T-helper 1 cell treated with Interleukin-12 subunit alpha and Interleukin-12 subunit beta and Interleukin-4 antibody, amounts not matched to agents 30 μg/mL and 1 μg/mL, for 36 hours (primary cell): ENCODE results near the gene ARHGAP26.

Experiments
- H3K27ac Mint-ChIP-seq: one replicate; pipeline ENCODE4 v1.8.0; 2021; ENCODE audit warnings: mild to moderate bottlenecking, mixed read lengths
- H3K27me3 Mint-ChIP-seq: one replicate; pipeline ENCODE4 v1.8.0; 2021; ENCODE audit warnings: low read depth, mixed read lengths
- H3K36me3 Mint-ChIP-seq: one replicate; pipeline ENCODE4 v1.8.0; 2021; ENCODE audit warnings: low read depth, mixed read lengths
- H3K4me1 Mint-ChIP-seq: one replicate; pipeline ENCODE4 v1.8.0; 2021; ENCODE audit warnings: low read depth, mixed read lengths
- H3K4me3 Mint-ChIP-seq: one replicate; pipeline ENCODE4 v1.8.0; 2021; ENCODE audit warnings: mild to moderate bottlenecking, moderate library complexity, mixed read lengths
- H3K9me3 Mint-ChIP-seq: one replicate; pipeline ENCODE4 v1.8.0; 2021; ENCODE audit warnings: mixed read lengths

ARHGAP26 gene

DNA sequence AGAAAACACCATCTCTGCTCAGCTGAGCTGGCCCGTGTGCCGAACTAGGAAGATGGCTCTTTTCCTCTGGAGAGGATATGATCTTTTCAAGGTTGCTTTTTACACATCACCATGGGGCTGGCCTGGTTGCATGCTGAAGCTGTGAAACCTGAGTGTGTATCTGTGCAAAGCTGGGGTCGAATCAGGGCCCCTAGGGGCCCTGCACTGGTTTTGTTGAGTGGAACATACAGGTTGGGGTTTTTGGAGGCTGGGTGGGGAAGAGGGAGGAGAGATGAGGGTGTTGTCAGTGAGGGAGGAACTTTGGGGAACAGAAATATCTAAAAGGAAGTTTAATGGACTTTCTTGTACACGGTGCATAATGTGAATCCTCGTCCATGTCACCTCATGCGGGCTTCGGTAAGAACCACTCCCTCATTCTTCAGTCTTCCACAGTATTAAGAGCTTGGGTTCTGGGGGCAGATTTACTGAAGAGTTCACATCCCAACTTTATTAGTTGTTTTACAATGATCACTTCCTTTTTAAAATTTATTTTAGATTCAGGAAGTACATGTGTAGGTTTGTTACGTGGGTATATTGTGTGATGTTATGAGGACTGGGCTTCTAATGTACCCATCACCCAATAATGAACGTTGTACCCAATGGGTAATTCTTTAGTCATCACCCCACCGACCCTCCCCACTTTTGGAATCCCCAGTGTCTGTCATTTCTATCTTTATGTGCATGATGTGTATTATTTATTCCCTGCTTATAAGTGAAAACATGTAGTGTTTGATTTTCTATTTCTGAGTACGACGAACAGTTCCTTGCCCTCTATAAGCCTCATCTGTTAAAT lies 395.1 kb downstream of the ARHGAP26 start:
- Mint-ChIP-seq H3K36me3 (peaks cover 14% of the 10 kb centered on the region), H3K27me3 (no peaks in the 10 kb centered on the region), H3K4me3 (no peak overlapping the region), H3K27ac (no peak overlapping the region), H3K9me3 (no peaks in the 10 kb centered on the region), H3K4me1 (peaks cover 4% of the 10 kb centered on the region)

DNA sequence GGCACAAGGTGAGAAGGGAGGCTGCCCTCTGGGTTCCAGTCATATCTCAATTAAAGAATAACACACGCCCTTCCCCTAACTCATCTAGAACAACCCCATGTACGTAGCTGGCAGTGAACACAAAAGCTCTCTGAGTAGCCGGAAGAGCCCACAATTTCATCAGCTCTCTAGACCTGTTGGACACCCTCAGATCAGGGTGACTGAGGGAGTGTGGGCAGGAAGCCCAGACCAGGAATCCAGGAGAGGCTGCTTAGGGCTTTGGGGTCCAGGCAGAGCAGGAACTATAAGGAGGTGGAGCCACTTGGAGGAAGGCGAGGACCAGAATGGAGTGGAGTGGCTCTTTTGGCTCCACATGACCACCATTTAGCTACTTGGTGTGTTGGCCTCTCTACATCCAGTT lies 395.9 kb downstream of the ARHGAP26 start:
- Mint-ChIP-seq H3K4me1 (peaks cover 4% of the 10 kb centered on the region), H3K27me3 (no peaks in the 10 kb centered on the region), H3K27ac (no peak overlapping the region)

DNA sequence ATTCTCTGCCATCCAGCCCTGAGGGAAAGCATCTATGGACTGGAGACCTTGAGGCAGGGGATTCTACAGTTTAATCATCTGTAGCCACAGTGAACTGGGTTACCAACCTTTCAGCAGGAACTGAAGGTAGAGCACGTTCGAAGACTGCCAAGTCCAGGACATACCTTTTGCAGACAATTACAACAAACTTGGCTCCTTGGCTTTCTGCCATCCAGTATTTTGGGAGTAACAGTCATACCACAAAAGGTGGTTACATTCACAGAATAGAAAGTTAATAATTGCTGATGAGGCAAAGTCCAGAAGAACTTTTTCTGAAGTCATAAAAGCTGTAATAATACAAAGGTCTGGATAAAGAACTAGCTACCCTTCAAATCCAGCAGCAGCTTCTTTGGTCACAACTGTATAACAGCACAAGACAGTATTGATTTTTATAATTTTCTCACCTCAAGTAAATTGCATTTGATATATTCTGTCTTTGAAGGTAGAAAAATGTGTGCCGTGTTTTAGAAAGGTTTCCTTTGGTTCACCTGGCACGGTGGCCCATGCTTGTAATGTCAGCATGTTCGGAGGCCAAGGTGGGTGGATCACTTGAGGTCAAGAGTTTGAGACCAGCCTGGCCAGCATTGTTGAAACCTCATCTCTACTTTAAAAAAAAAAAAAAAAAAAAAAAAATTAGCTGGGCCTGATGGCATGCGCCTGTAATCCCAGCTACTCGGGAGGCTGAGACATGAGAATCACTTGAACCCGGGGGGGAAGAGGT lies 396.7 kb downstream of the ARHGAP26 start:
- H3K4me1 Mint-ChIP-seq, result peaks cover 4% of the 10 kb centered on the region
- peaks cover 12% of the 10 kb centered on the region for H3K36me3 Mint-ChIP-seq
- no peaks in the 10 kb centered on the region for H3K9me3 Mint-ChIP-seq
- H3K27me3 Mint-ChIP-seq, result no peaks in the 10 kb centered on the region
- H3K27ac Mint-ChIP-seq, result no peak overlapping the region
- no peak overlapping the region for H3K4me3 Mint-ChIP-seq

More for the DNA sequence above, 395.9 kb downstream of the ARHGAP26 start:
- Mint-ChIP-seq H3K4me3 (no peak overlapping the region), H3K36me3 (peaks cover 14% of the 10 kb centered on the region), H3K9me3 (no peaks in the 10 kb centered on the region)

DNA sequence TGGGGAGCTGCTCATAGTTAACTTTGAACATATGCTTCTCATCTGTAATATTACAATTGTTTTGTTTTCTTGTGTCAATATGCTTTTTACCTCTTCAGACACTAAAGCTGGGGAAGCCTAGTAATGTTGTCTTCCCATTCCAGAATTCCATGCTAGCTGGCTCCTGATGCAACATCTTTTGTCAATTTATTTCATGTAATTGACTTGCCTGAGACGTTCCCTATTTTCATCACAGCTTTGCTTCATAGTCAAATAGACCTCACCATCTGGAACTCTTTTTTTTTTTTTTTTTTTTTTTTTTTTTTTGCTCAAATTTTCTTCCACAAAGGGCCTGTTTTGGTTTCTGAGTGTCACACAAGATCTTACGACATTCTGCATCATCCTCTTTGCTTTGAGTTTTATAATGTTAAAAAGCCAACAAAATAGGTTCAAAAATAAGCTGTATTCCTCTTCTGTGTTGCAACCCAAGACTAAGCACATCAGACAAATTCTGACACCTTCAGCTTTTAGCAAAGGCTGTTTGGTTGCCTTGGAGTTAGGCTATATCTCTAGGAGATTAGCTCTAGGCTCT lies 398.1 kb downstream of the ARHGAP26 start:
- Mint-ChIP-seq H3K9me3 (no peaks in the 10 kb centered on the region), H3K36me3 (peaks cover 6% of the 10 kb centered on the region), H3K4me1 (peaks cover 4% of the 10 kb centered on the region), H3K27ac (no peak overlapping the region), H3K4me3 (no peak overlapping the region), H3K27me3 (no peaks in the 10 kb centered on the region)

DNA sequence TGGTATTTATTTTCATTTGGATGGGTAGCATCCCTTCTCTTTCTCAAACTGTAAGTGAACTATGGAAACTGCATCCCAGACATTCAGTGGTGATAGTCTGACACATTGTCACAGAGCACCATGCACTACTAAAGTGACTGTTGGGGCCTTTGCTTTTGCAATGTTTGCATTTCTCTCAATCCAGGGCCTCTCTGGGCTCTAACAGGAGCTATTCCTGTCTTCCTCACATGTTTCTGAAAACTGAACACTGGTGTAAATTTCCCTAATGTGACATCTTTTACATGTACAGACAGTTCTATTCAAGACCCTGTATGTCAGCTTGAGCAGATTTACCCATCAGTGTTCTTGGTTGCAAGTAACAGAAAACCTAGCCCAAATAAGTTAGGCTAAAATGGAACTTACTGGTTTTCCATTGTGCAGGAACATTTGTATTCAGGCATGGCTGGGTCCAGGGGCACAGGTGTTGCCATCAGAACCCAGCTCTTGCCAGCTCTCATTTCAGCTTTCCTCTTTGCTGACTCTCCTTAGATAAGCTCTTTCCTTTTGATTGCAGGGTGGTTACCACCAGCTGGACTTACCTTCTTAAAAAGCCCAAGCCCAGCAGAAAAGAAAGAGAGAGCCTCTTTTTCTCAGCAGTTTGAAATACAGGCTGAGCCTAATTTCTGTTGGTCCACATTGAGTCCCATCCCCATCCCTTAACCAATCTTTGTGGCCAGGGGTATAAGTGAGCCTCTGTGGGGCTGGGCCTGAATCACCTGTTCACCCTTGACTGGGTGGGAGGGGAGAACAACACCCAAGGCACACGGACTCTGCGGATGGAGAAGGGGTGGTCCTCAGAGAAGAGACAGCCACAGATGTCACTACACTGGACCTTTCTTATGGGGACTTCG lies 399.0 kb downstream of the ARHGAP26 start:
- Mint-ChIP-seq H3K9me3 (no peaks in the 10 kb centered on the region), H3K27ac (no peak overlapping the region), H3K4me1 (peaks cover 6% of the 10 kb centered on the region), H3K36me3 (peaks cover 8% of the 10 kb centered on the region), H3K27me3 (no peaks in the 10 kb centered on the region), H3K4me3 (no peak overlapping the region)

DNA sequence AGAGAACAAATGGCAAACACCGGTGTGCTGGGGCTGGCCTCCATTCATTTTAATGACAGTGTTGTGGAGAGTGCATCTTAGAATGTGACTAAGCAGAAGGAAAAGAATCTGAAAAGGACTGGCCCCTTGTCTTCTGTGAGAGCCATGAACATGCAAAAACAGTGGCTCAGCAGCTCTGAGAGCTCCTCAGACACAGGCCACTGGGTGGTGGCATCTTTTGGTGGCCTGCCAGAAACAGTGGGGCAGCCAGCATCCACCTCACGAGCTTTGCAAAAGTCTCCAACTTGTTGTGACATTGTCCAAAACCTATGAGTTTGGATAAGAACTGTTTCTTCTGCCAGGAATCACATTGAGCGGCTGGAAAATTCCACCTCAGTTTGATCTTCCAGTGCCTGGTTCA lies 399.9 kb downstream of the ARHGAP26 start:
- peaks cover 8% of the 10 kb centered on the region for H3K4me1 Mint-ChIP-seq
- no peak overlapping the region for H3K27ac Mint-ChIP-seq
- H3K9me3 Mint-ChIP-seq, result no peaks in the 10 kb centered on the region
- H3K27me3 Mint-ChIP-seq, result no peaks in the 10 kb centered on the region
- no peak overlapping the region for H3K4me3 Mint-ChIP-seq
- H3K36me3 Mint-ChIP-seq, result peaks cover 8% of the 10 kb centered on the region

DNA sequence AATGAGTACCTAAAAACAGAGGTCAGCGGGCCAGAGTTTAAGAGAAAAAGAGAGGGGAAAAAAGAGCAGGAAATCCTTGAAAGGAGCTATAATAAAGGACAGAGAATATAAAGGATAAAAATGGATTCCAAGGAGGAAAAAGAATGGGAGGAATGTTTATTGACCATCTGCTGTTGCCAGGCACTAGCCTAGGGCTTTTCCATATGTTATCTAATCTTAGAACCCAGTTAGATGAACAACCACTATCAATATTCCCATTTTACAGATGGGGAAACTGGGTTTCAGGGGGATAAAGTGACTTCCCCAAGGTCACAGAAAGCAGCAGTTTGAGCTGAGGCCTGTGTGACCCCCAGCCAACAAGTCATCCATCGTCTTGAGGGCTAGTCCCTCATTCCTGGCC lies 400.8 kb downstream of the ARHGAP26 start:
- Mint-ChIP-seq H3K4me1 (peaks cover 7% of the 10 kb centered on the region), H3K4me3 (no peak overlapping the region), H3K27ac (no peak overlapping the region), H3K36me3 (peaks cover 8% of the 10 kb centered on the region), H3K9me3 (no peaks in the 10 kb centered on the region), H3K27me3 (no peaks in the 10 kb centered on the region)

DNA sequence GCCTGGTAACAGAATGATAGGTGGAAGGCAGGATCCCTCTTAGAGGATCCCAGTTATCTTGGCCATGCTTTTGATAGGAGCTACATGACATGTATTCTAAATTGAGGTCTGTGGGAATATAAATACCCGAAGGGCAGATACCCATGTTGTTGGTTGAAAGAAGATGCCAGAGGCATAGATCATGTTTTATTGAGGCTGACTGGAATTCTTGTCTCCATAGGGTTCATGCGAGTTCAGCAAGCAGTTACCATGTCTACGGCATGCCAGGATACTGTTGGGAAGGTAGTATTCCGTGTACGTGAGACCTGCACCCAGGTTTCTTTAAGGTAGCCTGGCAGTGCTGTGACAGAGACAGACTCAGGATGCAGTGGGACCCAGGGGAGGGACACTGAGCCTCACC lies 402.6 kb downstream of the ARHGAP26 start:
- peaks cover 7% of the 10 kb centered on the region for H3K4me1 Mint-ChIP-seq
- no peaks in the 10 kb centered on the region for H3K9me3 Mint-ChIP-seq
- no peaks in the 10 kb centered on the region for H3K27me3 Mint-ChIP-seq
- H3K27ac Mint-ChIP-seq, result no peak overlapping the region
- peaks cover 8% of the 10 kb centered on the region for H3K36me3 Mint-ChIP-seq
- H3K4me3 Mint-ChIP-seq, result no peak overlapping the region

DNA sequence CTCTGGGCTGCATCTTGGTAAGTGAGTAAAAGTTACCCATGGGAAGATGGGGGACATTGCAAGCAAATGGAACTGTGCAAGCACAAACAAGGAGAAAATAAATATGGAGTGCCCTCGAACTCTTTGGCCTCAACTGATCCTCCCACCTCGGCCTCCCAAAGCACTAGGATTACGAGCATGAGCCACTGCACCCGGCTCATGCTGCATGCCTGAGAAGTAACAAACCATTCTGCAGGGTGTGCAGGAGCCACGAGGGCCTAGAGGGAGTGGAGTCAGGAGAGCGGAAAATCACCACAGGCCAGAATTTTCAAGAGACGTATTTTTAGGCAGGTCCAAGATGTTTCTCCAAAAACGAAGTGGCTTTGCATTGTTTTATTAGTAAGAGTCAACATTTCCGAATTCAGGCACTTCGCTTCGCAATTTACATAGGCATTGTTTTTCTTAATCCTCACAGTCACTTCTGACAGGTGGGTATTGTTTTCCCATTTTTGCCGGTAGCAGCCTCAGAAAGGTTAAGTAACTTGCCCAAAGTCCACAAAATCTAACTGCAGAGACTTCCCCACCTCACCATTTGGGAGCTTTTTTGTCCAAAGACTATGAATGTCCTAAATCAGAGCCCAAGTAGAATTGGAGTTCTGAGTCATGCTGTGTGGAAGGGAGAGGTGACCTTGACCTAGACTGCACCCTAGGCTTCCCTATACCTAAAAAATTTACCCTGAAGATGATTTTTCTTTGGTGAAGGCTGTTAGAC lies 403.1 kb downstream of the ARHGAP26 start:
- Mint-ChIP-seq H3K27ac (no peak overlapping the region), H3K9me3 (no peaks in the 10 kb centered on the region), H3K4me3 (no peak overlapping the region), H3K27me3 (no peaks in the 10 kb centered on the region), H3K36me3 (peaks cover 8% of the 10 kb centered on the region), H3K4me1 (peaks cover 7% of the 10 kb centered on the region)

DNA sequence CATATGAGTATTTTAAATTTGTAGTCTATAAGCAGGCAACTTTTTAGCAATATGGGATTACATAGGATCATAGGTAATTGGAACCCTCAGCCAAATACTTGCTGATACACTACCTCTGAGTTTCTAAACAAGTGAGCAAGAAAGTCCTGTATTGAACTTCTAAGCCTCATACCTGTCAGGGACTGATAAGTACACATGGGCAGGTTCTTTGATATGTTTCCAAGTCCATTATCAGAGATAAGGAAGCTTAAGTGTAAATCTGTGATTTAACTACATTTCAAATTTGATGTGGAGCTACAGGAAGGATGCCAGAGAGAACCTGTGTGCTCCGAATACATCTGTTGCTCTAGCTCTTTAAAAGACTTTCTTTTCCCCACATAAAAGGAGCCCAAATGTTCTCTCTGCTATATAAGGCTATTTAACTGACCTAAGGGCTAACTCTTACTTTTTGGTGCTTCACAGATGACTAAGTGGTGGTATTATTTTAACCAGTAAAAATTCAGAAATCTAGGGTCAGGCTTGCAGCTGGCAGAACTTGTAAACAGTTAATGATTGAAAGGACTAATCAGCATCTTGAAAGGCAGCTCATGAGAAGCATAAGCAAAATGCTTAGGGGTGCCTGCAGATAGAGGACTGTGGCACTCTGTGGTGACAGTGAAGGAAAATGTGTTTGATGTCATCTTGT lies 404.7 kb downstream of the ARHGAP26 start:
- no peak overlapping the region for H3K27ac Mint-ChIP-seq
- no peaks in the 10 kb centered on the region for H3K9me3 Mint-ChIP-seq
- peaks cover 7% of the 10 kb centered on the region for H3K4me1 Mint-ChIP-seq
- no peaks in the 10 kb centered on the region for H3K27me3 Mint-ChIP-seq
- no peak overlapping the region for H3K4me3 Mint-ChIP-seq
- H3K36me3 Mint-ChIP-seq, result peaks cover 9% of the 10 kb centered on the region

DNA sequence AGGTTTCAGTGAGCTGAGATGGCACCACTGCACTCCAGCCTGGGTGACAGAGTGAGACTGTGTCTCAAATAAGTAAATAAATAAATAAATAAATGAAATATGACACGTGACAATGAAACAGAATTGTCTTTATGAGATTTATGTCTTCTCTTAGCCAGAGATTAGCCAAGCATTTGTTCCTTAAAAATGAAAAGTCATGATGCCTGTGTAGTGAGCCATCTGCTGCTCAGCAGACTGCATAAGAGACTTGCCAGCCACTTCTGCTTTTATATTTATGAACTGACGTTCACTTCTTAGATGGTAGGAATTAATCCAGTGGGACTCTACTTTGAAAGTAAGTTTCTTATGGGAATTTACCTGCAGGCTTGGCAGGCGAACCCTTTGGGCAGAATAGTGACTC lies 405.9 kb downstream of the ARHGAP26 start:
- Mint-ChIP-seq H3K36me3 (peaks cover 14% of the 10 kb centered on the region), H3K27ac (no peak overlapping the region), H3K9me3 (peaks cover 4% of the 10 kb centered on the region), H3K4me3 (no peak overlapping the region), H3K4me1 (peaks cover 15% of the 10 kb centered on the region), H3K27me3 (no peaks in the 10 kb centered on the region)

DNA sequence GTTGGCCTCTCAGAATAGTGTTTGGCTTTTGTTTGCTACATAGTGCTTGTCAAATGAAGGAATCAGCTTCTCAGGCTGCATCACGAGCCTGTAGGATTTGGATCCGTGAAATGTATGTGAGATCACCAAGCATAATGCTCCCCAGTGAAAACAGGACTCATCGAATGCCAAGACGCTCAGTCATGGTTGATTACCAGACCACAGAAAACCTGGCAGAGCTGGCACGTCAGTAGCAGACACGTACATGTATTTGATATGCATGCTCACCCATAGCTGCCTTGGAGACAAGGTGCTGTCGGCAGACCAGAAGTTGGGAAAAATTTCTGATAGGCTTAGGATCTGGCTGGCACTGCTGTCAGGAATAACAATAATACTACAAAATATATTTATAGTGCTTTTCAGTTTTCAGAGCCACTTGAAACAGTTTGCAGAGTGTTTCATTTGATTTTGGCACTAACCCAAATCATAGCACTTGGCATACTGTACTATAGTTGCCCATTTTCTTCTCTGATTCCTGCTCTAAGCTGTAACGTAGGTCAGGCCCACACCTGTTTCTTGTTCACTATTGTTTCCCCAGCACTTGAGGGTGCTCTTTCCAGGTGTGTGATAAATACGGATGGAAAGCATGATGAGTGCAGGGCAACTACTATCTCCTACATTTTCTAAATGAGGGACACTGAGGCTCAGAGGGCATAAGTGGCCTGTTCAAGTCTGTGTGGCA lies 407.2 kb downstream of the ARHGAP26 start:
- no peaks in the 10 kb centered on the region for H3K27me3 Mint-ChIP-seq

More for the DNA sequence above, 407.2 kb downstream of the ARHGAP26 start:
- Mint-ChIP-seq H3K4me3 (no peak overlapping the region), H3K4me1 (peaks cover 27% of the 10 kb centered on the region), H3K9me3 (peaks cover 8% of the 10 kb centered on the region), H3K27ac (no peak overlapping the region), H3K36me3 (peaks cover 20% of the 10 kb centered on the region)
